Progenitor cell of endocrine pancreas (in vitro differentiated cells): ENCODE measurements around the gene PARD6G. TPM values are rescaled to one million over a fixed set of nuclear protein-coding genes. Genes with fewer than 3 reads are reported as not detected.
A peak's percentile ranks its signal among the peaks of the same experiment; 100 is the strongest.
"Not testable (repeated sequence)": the region's sequence is repeated elsewhere in the genome, so short reads cannot be mapped to it uniquely, and the experiment has no call there.

ENCODE experiments used
- DNase-seq: peaks from one replicate; pipeline ENCODE4 v3.0.0; 2021; ENCODE audit warnings: low spot score; ENCODE audit not compliant: unreplicated experiment
- H3K27ac Mint-ChIP-seq: 2 replicates; pipeline ENCODE4 v1.8.0; 2021; ENCODE audit warnings: mild to moderate bottlenecking, moderate library complexity, mixed read lengths
- H3K27me3 Mint-ChIP-seq: 2 replicates; pipeline ENCODE4 v1.8.0; 2021; ENCODE audit warnings: mixed read lengths
- H3K36me3 Mint-ChIP-seq: 2 replicates; pipeline ENCODE4 v1.8.0; 2022; ENCODE audit warnings: mixed read lengths; ENCODE audit not compliant: insufficient read depth
- H3K4me1 Mint-ChIP-seq: 2 replicates; pipeline ENCODE4 v1.8.0; 2021; ENCODE audit warnings: low read depth, mixed read lengths
- H3K4me3 Mint-ChIP-seq: 2 replicates; pipeline ENCODE4 v1.8.0; 2021; ENCODE audit warnings: low read depth, mild to moderate bottlenecking, moderate library complexity, mixed read lengths
- H3K9me3 Mint-ChIP-seq: 2 replicates; pipeline ENCODE4 v1.8.0; 2021; ENCODE audit warnings: low read depth, mixed read lengths
- total RNA-seq: library from RNA; stranded (reverse); gene quantifications from 2 replicates; pipeline ENCODE4 v1.2.1, GENCODE V29; 2021
- TF ChIP-seq, protein P1 (sequence below): fragments of 200-600 bp; sonication (generic); IDR thresholded peaks from one replicate; pipeline ENCODE4 v1.5.0; 2021; ENCODE audit warnings: antibody characterized with exemption, mild to moderate bottlenecking; ENCODE audit not compliant: unreplicated experiment

PARD6G gene
- total RNA-seq, 1 donor from 2014 or later = 25.8 TPM

DNA sequence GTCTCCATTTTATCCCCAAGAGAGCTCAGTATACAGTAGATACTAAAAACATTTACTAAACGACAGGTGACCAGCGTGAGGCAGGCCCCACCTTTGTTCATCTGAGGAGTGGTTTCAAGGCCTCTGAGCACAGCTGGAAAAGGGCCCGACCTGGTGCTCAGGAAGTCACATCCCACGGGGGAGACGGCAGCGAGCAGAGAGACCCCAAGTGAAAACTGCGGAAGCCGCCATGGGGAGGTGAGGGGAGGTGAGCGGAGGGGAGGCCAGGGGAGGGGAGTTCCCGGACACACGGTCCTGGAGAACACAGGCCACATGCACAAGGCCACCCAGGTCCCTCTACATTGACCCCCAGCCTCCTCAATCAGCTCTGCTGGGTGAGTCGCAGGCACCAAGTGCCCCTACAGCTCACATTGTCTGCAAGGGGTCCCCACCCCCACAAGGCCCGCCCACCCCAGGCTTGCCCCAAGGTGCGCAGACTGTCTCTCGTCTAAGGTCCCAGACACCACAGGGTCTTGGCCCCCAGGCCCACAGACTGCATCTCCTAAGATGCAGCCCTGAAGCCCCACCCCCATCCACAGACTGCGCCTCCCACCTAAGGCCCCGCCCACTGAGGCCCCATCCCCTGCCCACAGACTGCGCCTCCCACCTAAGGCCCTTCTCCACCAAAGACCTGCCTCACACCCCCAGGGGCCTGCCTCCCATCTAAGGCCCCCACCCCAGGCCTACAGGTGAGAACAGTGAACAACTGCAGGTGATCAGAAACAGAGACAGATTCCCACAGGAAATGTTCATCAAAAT, 19.1 kb downstream of the PARD6G start:
- Mint-ChIP-seq H3K36me3 (no peaks in the 10 kb centered on the region), H3K27ac (no peak overlapping the region), H3K4me3 (no peak overlapping the region), H3K4me1 (peaks cover 2% of the 10 kb centered on the region), H3K9me3 (no peaks in the 10 kb centered on the region), H3K27me3 (no peaks in the 10 kb centered on the region)
- no peak for DNase-seq
- TF ChIP-seq, protein P1, sequence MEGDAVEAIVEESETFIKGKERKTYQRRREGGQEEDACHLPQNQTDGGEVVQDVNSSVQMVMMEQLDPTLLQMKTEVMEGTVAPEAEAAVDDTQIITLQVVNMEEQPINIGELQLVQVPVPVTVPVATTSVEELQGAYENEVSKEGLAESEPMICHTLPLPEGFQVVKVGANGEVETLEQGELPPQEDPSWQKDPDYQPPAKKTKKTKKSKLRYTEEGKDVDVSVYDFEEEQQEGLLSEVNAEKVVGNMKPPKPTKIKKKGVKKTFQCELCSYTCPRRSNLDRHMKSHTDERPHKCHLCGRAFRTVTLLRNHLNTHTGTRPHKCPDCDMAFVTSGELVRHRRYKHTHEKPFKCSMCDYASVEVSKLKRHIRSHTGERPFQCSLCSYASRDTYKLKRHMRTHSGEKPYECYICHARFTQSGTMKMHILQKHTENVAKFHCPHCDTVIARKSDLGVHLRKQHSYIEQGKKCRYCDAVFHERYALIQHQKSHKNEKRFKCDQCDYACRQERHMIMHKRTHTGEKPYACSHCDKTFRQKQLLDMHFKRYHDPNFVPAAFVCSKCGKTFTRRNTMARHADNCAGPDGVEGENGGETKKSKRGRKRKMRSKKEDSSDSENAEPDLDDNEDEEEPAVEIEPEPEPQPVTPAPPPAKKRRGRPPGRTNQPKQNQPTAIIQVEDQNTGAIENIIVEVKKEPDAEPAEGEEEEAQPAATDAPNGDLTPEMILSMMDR = no peak

DNA sequence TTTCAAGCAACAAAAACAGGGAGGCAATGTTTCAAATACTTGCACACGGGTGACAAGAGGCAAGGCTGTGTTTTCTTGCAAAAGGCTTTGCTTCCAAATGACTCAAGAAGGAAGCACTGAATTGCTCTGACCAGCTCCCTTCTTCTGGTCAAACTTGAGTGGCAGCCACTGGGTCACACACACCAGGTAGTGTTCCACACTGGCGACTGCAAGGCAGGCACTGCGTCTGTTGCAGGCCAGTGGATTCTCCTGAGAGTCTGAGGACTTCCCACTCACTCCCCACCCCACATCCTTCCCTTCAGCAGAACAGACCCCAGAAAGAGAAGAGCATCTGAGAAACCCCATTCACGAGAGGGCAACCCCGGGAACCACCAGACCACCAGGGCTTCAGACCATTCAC, 19.8 kb downstream of the PARD6G start:
- peaks cover 1% of the 10 kb centered on the region for H3K4me1 Mint-ChIP-seq
- no peaks in the 10 kb centered on the region for H3K9me3 Mint-ChIP-seq
- H3K36me3 Mint-ChIP-seq = no peaks in the 10 kb centered on the region
- H3K27me3 Mint-ChIP-seq = no peaks in the 10 kb centered on the region
- H3K4me3 Mint-ChIP-seq = no peak overlapping the region
- TF ChIP-seq, protein P1 = no peak
- no peak overlapping the region for H3K27ac Mint-ChIP-seq
- no peak for DNase-seq

DNA sequence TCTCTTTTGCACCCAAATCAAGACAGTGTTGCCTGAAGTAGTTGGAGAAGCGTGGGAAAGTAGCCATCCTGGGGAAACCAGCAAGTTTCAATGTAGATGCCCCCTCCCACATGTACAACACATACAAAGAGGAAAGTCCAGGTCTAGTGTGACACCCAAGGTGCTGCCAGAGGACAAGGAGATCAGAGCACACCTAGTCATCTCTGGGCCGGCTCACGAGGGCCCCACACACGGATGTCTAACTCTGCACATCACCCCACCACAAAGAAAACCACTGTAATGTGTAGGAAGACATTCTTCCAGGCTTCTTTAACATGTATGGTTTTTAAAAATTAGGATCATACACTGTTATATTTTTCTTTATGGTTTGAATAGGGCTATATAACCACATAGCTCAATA, 21.6 kb downstream of the PARD6G start:
- Mint-ChIP-seq H3K27ac (peak overlapping the region; percentile 11), H3K4me1 (peaks cover 1% of the 10 kb centered on the region), H3K27me3 (no peaks in the 10 kb centered on the region), H3K9me3 (peaks cover 8% of the 10 kb centered on the region), H3K36me3 (peaks cover 6% of the 10 kb centered on the region), H3K4me3 (no peak overlapping the region)
- no peak for DNase-seq
- TF ChIP-seq, protein P1 = no peak

DNA sequence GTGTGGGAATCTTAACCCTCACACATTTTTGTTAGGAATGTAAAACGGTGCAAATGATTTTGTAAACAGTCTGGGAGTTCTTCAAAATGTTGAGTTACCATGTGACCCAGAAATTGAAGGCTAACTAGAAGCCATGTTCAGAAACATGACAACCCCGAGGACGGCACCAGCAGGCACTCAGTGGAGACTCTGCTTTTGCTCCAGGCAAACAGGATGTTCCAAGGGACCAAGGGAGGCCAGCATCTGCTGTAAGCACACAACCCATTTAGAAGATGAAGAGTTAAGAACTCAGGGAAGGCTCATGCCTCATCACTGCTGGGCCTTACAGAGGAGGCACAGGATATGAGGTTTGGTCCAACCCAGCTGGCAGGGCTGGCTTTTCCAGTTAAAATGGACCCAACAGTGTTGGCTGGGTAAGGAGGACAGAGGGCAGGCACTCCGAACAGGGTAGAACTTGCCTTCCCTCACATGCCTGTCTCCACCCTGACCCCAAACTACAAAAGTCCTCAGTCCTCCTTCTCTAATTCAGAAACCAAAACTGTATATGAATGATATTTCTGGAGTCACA, 23.6 kb downstream of the PARD6G start:
- DNase-seq = no peak
- TF ChIP-seq, protein P1 = no peak
- Mint-ChIP-seq H3K4me1 (peaks cover 3% of the 10 kb centered on the region), H3K36me3 (peaks cover 6% of the 10 kb centered on the region), H3K4me3 (no peak overlapping the region), H3K27me3 (no peaks in the 10 kb centered on the region), H3K9me3 (peaks cover 8% of the 10 kb centered on the region), H3K27ac (no peak overlapping the region)

DNA sequence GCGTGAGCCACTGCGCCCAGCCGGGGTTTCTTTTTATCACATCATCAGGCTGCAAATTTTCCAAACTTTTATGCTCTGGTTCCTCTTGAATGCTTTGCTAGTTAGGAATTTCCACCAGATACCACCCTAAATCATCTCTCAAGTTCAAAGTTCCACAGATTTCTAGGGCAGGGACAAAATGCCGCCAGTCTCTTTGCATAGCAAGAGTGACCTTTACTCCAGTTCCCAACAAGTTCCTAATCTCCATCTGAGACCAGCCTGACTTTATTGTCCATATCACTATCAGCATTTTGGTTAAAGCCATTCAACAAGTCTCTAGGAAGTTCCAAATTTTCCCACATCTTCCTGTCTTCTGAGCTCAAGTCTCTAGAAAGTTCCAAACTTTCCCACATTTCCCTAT, 27.8 kb downstream of the PARD6G start:
- not testable (repeated sequence) for DNase-seq, H3K36me3 Mint-ChIP-seq, H3K4me1 Mint-ChIP-seq, H3K27ac Mint-ChIP-seq, H3K27me3 Mint-ChIP-seq, H3K9me3 Mint-ChIP-seq, H3K4me3 Mint-ChIP-seq
